Fibroblast of pulmonary artery (primary cell): ENCODE measurements around the gene CD164L2.

Source experiments
- DNase-seq: peaks from one replicate; pipeline ENCODE4 v3.0.0-alpha.2; 2010; ENCODE audit warnings: low read depth
- H3K4me3 ChIP-seq: replicated peaks from 2 replicates; pipeline ENCODE4 v1.5.1; 2011; ENCODE audit warnings: low read depth, mild to moderate bottlenecking, control low read depth, low read length, moderate library complexity
- TF ChIP-seq, protein P1 (sequence below): IDR thresholded peaks from 2 replicates; pipeline ENCODE4 v1.5.1; 2011; ENCODE audit warnings: mild to moderate bottlenecking, control low read depth, low read length, inconsistent platforms; ENCODE audit errors: missing control alignments

The CD164L2 gene

DNA sequence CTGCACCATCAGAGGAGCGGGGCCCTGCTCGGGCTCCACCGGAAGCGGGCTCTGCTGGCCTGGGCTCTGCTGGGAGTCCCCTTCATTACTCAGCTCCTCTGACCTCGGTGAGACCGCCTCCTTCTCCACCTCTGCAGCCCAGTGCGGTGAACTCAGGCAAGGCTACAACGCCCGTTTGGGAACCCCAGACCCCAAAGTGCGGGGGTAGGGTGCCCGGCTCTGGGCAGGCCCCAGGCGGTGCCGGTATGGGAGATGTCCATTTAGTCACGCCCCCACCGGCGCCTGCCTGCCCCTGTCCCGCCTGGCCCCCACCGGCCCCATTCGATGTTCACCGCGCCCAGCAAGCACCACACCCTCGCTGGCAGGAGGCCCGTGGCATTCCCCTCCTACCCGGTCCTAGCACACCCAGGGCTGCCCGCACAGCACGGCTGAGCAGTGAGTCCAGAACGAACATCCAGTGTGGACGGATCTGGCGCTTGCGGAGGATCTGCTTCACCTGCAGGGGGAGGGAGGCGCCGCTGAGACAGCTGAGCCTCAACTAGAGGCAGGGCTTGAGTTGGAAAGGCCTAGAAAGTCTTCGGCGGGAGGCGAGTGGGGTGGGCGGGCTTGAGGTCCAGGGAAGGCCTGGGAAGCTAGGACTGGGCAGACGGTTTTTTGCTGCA lies 26.4 kb downstream of the CD164L2 start:
- TF ChIP-seq, protein P1, sequence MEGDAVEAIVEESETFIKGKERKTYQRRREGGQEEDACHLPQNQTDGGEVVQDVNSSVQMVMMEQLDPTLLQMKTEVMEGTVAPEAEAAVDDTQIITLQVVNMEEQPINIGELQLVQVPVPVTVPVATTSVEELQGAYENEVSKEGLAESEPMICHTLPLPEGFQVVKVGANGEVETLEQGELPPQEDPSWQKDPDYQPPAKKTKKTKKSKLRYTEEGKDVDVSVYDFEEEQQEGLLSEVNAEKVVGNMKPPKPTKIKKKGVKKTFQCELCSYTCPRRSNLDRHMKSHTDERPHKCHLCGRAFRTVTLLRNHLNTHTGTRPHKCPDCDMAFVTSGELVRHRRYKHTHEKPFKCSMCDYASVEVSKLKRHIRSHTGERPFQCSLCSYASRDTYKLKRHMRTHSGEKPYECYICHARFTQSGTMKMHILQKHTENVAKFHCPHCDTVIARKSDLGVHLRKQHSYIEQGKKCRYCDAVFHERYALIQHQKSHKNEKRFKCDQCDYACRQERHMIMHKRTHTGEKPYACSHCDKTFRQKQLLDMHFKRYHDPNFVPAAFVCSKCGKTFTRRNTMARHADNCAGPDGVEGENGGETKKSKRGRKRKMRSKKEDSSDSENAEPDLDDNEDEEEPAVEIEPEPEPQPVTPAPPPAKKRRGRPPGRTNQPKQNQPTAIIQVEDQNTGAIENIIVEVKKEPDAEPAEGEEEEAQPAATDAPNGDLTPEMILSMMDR: no peak
- no peak overlapping the region for H3K4me3 ChIP-seq
- no peak for DNase-seq

DNA sequence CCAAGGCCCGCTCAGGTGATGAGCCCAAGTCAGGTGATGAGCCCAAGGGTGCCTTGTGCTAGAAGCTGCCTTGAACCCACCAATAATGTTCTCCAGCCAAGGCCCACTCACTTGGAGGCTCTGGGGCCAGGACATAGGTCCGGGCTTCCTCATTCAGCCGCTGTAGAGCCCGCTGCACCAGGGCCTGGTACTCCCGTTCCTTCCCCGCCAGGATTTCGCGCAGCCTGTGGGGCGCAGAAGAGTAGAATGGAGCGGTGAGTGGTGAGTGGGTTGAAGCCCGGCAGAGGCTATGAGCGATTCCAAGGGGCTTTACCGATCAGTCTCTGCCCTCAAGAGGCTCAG lies 26.9 kb downstream of the CD164L2 start:
- TF ChIP-seq, protein P1: no peak
- H3K4me3 ChIP-seq: no peak overlapping the region
- no peak for DNase-seq

DNA sequence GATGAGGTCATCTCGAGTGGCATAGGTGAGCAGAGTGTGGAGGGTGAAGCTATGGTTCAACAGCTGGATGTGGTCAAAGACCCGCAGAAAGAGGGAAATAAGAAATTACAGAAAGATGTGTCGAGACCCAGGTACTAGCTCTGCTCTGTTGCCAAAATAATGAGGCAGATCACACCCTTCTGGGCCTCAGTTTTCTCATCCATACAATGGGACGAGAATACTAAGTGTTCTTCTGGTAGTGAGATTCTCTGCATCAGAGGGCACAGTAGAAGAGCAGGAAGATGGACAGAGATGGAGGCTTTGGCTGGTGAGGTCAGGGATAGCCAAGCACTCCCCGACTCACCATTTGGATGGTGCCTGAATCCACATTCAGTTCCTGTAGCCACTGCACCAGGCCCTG lies 27.4 kb downstream of the CD164L2 start:
- DNase-seq: no peak
- no peak overlapping the region for H3K4me3 ChIP-seq
- TF ChIP-seq, protein P1: no peak

DNA sequence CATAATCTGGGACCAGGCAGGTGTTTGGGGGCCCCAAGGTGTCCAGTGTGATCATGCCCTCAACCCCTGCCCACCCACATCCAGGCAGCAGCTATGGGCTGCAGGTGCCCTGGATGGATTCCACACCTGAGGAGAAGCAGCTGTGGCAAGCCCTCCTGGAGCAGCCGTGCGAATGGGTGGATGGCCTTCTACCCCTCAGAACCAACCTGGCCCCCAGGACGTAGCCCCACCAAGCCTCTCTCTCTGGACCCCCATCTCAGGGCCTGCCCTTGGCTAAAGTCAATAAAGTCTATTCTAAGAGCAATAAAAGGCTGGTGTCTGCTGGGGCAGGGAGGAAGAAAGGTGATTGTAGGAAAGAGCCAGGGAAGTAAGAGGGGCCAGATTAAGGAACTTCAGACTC lies 29.5 kb downstream of the CD164L2 start:
- DNase-seq: no peak
- H3K4me3 ChIP-seq: no peak overlapping the region
- TF ChIP-seq, protein P1: no peak

DNA sequence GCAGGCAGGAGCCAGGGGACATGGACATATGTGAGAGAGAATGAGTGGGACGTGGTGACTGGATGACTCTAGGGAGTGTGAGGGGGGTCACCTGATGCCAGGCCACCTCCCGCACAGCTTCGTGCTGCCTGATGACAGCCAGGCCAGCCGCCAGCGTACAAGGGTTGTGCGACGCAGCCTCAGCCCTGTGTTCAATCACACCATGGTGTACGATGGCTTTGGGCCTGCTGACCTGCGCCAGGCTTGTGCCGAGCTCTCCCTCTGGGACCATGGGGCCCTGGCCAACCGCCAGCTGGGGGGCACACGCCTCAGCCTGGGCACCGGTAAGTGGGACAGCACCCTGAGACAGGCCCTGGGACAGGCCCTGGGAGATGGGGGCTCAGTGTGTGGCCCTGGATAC lies 30.0 kb downstream of the CD164L2 start:
- no peak for DNase-seq
- TF ChIP-seq, protein P1: no peak

DNA sequence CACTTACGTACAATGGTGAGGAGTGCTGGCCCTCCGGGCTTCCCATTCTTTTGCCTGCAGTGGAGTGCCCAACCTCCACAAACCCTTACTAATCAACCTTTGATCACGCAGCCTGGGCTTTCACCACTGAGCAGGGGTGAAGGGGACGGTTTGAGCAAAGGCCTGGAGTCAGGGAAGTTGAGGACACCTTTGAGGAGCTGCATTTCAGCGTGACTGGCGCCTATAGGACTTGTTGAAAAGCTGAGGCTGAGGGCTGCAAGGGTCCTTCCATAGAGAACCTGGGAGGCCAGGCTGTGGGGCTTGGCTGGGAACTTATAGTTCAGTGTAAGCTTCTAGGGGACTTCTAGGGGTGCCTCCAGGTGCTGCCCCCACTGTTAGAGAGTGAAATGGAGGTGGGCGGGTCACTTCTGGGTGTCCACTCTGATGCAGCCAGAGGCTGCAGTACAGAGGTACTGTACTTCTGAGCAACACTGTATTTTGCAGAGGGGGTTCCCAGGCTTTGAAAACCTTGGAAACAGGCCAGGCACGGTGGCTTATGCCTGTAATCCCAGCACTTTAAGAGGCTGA lies 31.5 kb downstream of the CD164L2 start:
- DNase-seq: no peak
- no peak overlapping the region for H3K4me3 ChIP-seq
- TF ChIP-seq, protein P1: no peak

More for the DNA sequence above, 30.0 kb downstream of the CD164L2 start:
- H3K4me3 ChIP-seq: no peak overlapping the region
